H9 (cell line): ENCODE measurements around the gene CALML4. TPM values are rescaled to one million over a fixed set of nuclear protein-coding genes. Genes with fewer than 3 reads are reported as not detected.

ENCODE experiments used
- DNase-seq: peaks from one replicate; pipeline ENCODE4 v3.0.0-alpha.2; 2017
- H2AFZ ChIP-seq: one replicate; pipeline ENCODE4 v1.6.1; 2013; ENCODE audit warnings: mild to moderate bottlenecking, low read length, control low read depth, moderate library complexity
- H2AK5ac ChIP-seq: 2 replicates; pipeline ENCODE4 v1.6.1; 2013; ENCODE audit warnings: low read length, control low read depth, mixed read lengths; ENCODE audit not compliant: insufficient read length
- H2BK120ac ChIP-seq: one replicate; pipeline ENCODE4 v1.6.1; 2013; ENCODE audit warnings: low read depth, mild to moderate bottlenecking, low read length, control low read depth, inconsistent platforms; ENCODE audit not compliant: poor library complexity, severe bottlenecking
- H2BK12ac ChIP-seq: 2 replicates; pipeline ENCODE4 v1.6.1; 2013; ENCODE audit warnings: low read length, control low read depth, mixed read lengths, low read depth; ENCODE audit not compliant: insufficient read length
- H2BK15ac ChIP-seq: 2 replicates; pipeline ENCODE4 v1.6.1; 2013; ENCODE audit warnings: low read depth, low read length, control low read depth
- H2BK20ac ChIP-seq: one replicate; pipeline ENCODE4 v1.6.1; 2013; ENCODE audit warnings: low read depth, mild to moderate bottlenecking, low read length, control low read depth, inconsistent platforms; ENCODE audit not compliant: poor library complexity, severe bottlenecking
- H2BK5ac ChIP-seq: 2 replicates; pipeline ENCODE4 v1.6.1; 2013; ENCODE audit warnings: low read length, control low read depth, mixed read lengths; ENCODE audit not compliant: insufficient read length
- H3K14ac ChIP-seq: 2 replicates; pipeline ENCODE4 v1.6.1; 2013; ENCODE audit warnings: low read length, control low read depth; ENCODE audit not compliant: insufficient read depth
- H3K18ac ChIP-seq: 2 replicates; pipeline ENCODE4 v1.6.1; 2013; ENCODE audit warnings: low read depth, mild to moderate bottlenecking, mixed read lengths, low read length, control low read depth; ENCODE audit not compliant: insufficient read length
- H3K23ac ChIP-seq: 2 replicates; pipeline ENCODE4 v1.6.1; 2013; ENCODE audit warnings: low read length, control low read depth, mixed read lengths, low read depth; ENCODE audit not compliant: insufficient read length
- H3K23me2 ChIP-seq: 2 replicates; pipeline ENCODE4 v1.6.1; 2013; ENCODE audit warnings: low read depth, mild to moderate bottlenecking, mixed read lengths, low read length, control low read depth; ENCODE audit not compliant: insufficient read length, poor library complexity, severe bottlenecking
- H3K27ac ChIP-seq: 2 replicates; pipeline ENCODE4 v1.5.1; 2013; ENCODE audit warnings: low read length, control low read depth, mixed read lengths, low read depth; ENCODE audit not compliant: insufficient read length
- H3K27me3 ChIP-seq: 2 replicates; pipeline ENCODE4 v1.6.1; 2013; ENCODE audit warnings: low read length, control low read depth, inconsistent platforms; ENCODE audit not compliant: insufficient read depth
- H3K4ac ChIP-seq: 2 replicates; pipeline ENCODE4 v1.6.1; 2013; ENCODE audit warnings: low read depth, mild to moderate bottlenecking, control low read depth, inconsistent platforms, low read length, moderate library complexity
- H3K4me1 ChIP-seq: 2 replicates; pipeline ENCODE4 v1.6.1; 2013; ENCODE audit warnings: low read length, control low read depth, inconsistent platforms; ENCODE audit not compliant: insufficient read depth
- H3K4me2 ChIP-seq: 2 replicates; pipeline ENCODE4 v1.6.1; 2013; ENCODE audit warnings: low read length, control low read depth, mixed read lengths; ENCODE audit not compliant: insufficient read length, insufficient read depth
- H3K56ac ChIP-seq: 2 replicates; pipeline ENCODE4 v1.6.1; 2013; ENCODE audit warnings: low read depth, mild to moderate bottlenecking, mixed read lengths, low read length, control low read depth; ENCODE audit not compliant: insufficient read length
- H3K79me1 ChIP-seq: 2 replicates; pipeline ENCODE4 v1.6.1; 2013; ENCODE audit warnings: low read depth, mild to moderate bottlenecking, moderate library complexity, low read length, control low read depth, inconsistent platforms; ENCODE audit not compliant: insufficient read depth, poor library complexity, severe bottlenecking
- H3K79me2 ChIP-seq: 2 replicates; pipeline ENCODE4 v1.6.1; 2013; ENCODE audit warnings: low read length, control low read depth, inconsistent platforms; ENCODE audit not compliant: insufficient read depth
- H3K9ac ChIP-seq: 2 replicates; pipeline ENCODE4 v1.6.1; 2013; ENCODE audit warnings: low read length, control low read depth, mixed read lengths; ENCODE audit not compliant: insufficient read length; ENCODE audit errors: extremely low read depth
- H3K9me3 ChIP-seq: one replicate; pipeline ENCODE4 v1.6.1; 2013; ENCODE audit warnings: low read depth, low read length, inconsistent platforms; ENCODE audit not compliant: control insufficient read depth
- H3T11ph ChIP-seq: one replicate; pipeline ENCODE4 v1.6.1; 2013; ENCODE audit warnings: mild to moderate bottlenecking, low read length, control low read depth, inconsistent platforms
- H4K20me1 ChIP-seq: one replicate; pipeline ENCODE4 v1.6.1; 2013; ENCODE audit not compliant: control insufficient read depth, insufficient read length, insufficient read depth
- H4K5ac ChIP-seq: 2 replicates; pipeline ENCODE4 v1.6.1; 2013; ENCODE audit warnings: low read depth, mild to moderate bottlenecking, mixed read lengths, low read length, control low read depth; ENCODE audit not compliant: insufficient read length
- H4K8ac ChIP-seq: replicated peaks from 2 replicates; pipeline ENCODE4 v1.6.1; 2013; ENCODE audit warnings: low read length, control low read depth, mixed read lengths, low read depth; ENCODE audit not compliant: insufficient read length
- H4K91ac ChIP-seq: 2 replicates; pipeline ENCODE4 v1.6.1; 2013; ENCODE audit warnings: low read depth, mild to moderate bottlenecking, moderate library complexity, mixed read lengths, low read length, control low read depth; ENCODE audit not compliant: insufficient read length
- H3K27ac Mint-ChIP-seq, 3 experiments: 2 replicates in 2 of 3; 3 replicates in 1 of 3; pipeline ENCODE4 v1.8.0; 2020 to 2021; ENCODE audit warnings: mixed read lengths in 3 of 3, mild to moderate bottlenecking in 1 of 3, moderate library complexity in 1 of 3
- H3K27me3 Mint-ChIP-seq: 2 replicates; pipeline ENCODE4 v1.8.0; 2021; ENCODE audit warnings: low read depth, mild to moderate bottlenecking, moderate library complexity, mixed read lengths
- H3K36me3 Mint-ChIP-seq, 3 experiments: 2 replicates in 2 of 3; 3 replicates in 1 of 3; pipeline ENCODE4 v1.8.0; 2020 to 2021; ENCODE audit warnings: low read depth in 3 of 3, mixed read lengths in 3 of 3; ENCODE audit not compliant: insufficient read depth in 1 of 3
- H3K4me1 Mint-ChIP-seq, 2 experiments: 2 replicates each; pipeline ENCODE4 v1.8.0; 2020; ENCODE audit warnings: mixed read lengths in 2 of 2
- H3K4me3 Mint-ChIP-seq, 2 experiments: 2 replicates in 1 of 2; 3 replicates in 1 of 2; pipeline ENCODE4 v1.8.0; 2020 to 2021; ENCODE audit warnings: mild to moderate bottlenecking in 2 of 2, mixed read lengths in 2 of 2, moderate library complexity in 1 of 2
- H3K9me3 Mint-ChIP-seq, 2 experiments: 2 replicates in 1 of 2; 3 replicates in 1 of 2; pipeline ENCODE4 v1.8.0; 2020; ENCODE audit warnings: mild to moderate bottlenecking in 2 of 2, mixed read lengths in 2 of 2, moderate library complexity in 1 of 2
- CTCF ChIP-seq: fragments of 200-600 bp; sonication (generic); conservative IDR thresholded peaks from 3 replicates; pipeline ENCODE4 v1.8.0; 2021; ENCODE audit warnings: antibody characterized with exemption, mild to moderate bottlenecking
- WGBS: extraction: QIAGEN DNeasy Blood & Tissue Kit; methylation state at CpG from one replicate; pipeline ENCODE4 v1.1.7; 2013; ENCODE audit warnings: missing lambda C conversion rate, low lambda C conversion rate, mixed read lengths; ENCODE audit not compliant: insufficient read length; ENCODE audit errors: extremely low coverage; 5-methylcytosine and 5-hydroxymethylcytosine counted together
- total RNA-seq: library from RNA; stranded (reverse); gene quantifications from 2 replicates; pipeline ENCODE4 v1.2.1, GENCODE V29; 2021

Gene CALML4
- total RNA-seq, 1 experiment from 2014 or later, result 11.8 TPM

- H3K23me2 ChIP-seq, result no peaks in the 10 kb centered on the region
- H2BK5ac ChIP-seq, result no peak overlapping the region
- no peaks in the 10 kb centered on the region for H3K9me3 ChIP-seq
- H4K8ac ChIP-seq, result no peak overlapping the region
- H3K4me3 Mint-ChIP-seq, result no peak overlapping the region
- no peak overlapping the region for H2AK5ac ChIP-seq
- no CpG with 5 or more reads among the region's 4 CpGs for WGBS
- H3K18ac ChIP-seq, result no peak overlapping the region
- H3T11ph ChIP-seq, result no peak overlapping the region
- no peak overlapping the region for H3K4ac ChIP-seq
- no peak overlapping the region for H3K56ac ChIP-seq
- H4K91ac ChIP-seq, result no peak overlapping the region
- H3K4me2 ChIP-seq, result no peak overlapping the region
- H3K9ac ChIP-seq, result no peak overlapping the region
- H2BK120ac ChIP-seq, result no peak overlapping the region
- no peak overlapping the region for H2BK20ac ChIP-seq
- no peak overlapping the region for H3K14ac ChIP-seq
- H3K4me1 Mint-ChIP-seq, result no peaks in the 10 kb centered on the region
- DNase-seq, result no peak
- no peak overlapping the region for H2BK12ac ChIP-seq
- TF ChIP-seq CTCF, result no peak
- no peaks in the 10 kb centered on the region for H3K9me3 Mint-ChIP-seq
- no peaks in the 10 kb centered on the region for H4K20me1 ChIP-seq
- no peaks in the 10 kb centered on the region for H3K27me3 Mint-ChIP-seq
- H2AFZ ChIP-seq, result no peak overlapping the region
- H3K4me1 ChIP-seq, result no peaks in the 10 kb centered on the region
- no peaks in the 10 kb centered on the region for H3K27me3 ChIP-seq
- H4K5ac ChIP-seq, result no peak overlapping the region
- no peak overlapping the region for H3K27ac ChIP-seq
- H3K79me1 ChIP-seq, result no peaks in the 10 kb centered on the region
- no peak overlapping the region for H2BK15ac ChIP-seq
- H3K27ac Mint-ChIP-seq, result no peak overlapping the region
- H3K23ac ChIP-seq, result no peak overlapping the region
- peaks cover 3 to 16% (median 12%) of the 10 kb centered on the region in 3 experiments; a peak in 6 of 7 replicates for H3K36me3 Mint-ChIP-seq
- H3K79me2 ChIP-seq, result no peaks in the 10 kb centered on the region; the same call in 1 of the 2 replicates
Measured at GRCh38 chr15:68166847-68167246, 38.3 kb downstream of the CALML4 start.
